Lower leg skin (tissue), 4 donors: Measurements from ENCODE around the gene ADNP. TPM values are rescaled to one million over a fixed set of nuclear protein-coding genes. Genes with fewer than 3 reads are reported as not detected.

Experiments
- DNase-seq, 2 donors: peaks; one replicate each; pipeline ENCODE4 v3.0.0-alpha.2; 2019; ENCODE audit warnings: low spot score in 2 of 2
- H3K4me3 ChIP-seq: fragments of 200-600 bp; sonication (generic); 2 replicates; pipeline ENCODE4 v1.5.1; 2017; ENCODE audit warnings: mild to moderate bottlenecking, low read depth; ENCODE audit not compliant: poor library complexity, severe bottlenecking
- CTCF ChIP-seq, 3 donors: fragments of 450-650 bp; IDR thresholded peaks; one replicate each; pipeline ENCODE4 v1.5.1; 2016; ENCODE audit warnings: antibody characterized with exemption in 3 of 3, mild to moderate bottlenecking in 3 of 3, moderate library complexity in 2 of 3
- POLR2A ChIP-seq, 2 donors: fragments of 450-650 bp; IDR thresholded peaks; one replicate each; pipeline ENCODE4 v1.6.1; 2016 to 2017; ENCODE audit warnings: antibody characterized with exemption in 2 of 2, mild to moderate bottlenecking in 1 of 2, moderate library complexity in 1 of 2
- WGBS, 2 donors: methylation state at CpG; one replicate each; pipeline ENCODE4 v1.1.5; 2018; 5-methylcytosine and 5-hydroxymethylcytosine counted together
- intact Hi-C: fragments of 100-400 bp; cut with DNase I; formaldehyde crosslinking; loops from one replicate; pipeline ENCODE4 v1.15.0; 2023; ENCODE audit warnings: low total_unique reads
- total RNA-seq, 4 donors: library from RNA; depleted of rRNA; stranded (reverse); fragments of >200 nt; gene quantifications; one replicate each; pipeline ENCODE4 v1.1.0, GENCODE V29; 2016

ADNP gene
- total RNA-seq, 4 donors from 2014 or later = 46.9 to 64.0 (median 53.3) TPM

GRCh38 chr20:50909413-50909812, 21.8 kb downstream of the ADNP start:
- 80 to 86% methylated on average over 3 of the region's 3 CpGs for WGBS, 2 donors
- TF ChIP-seq POLR2A (IDR thresholded peaks at IDR 0.05) (no peak), CTCF (IDR thresholded peaks at IDR 0.05) (no peak)
- no peak for DNase-seq
- H3K4me3 ChIP-seq = no peak overlapping the region
- intact Hi-C loops = no loop called here

DNA sequence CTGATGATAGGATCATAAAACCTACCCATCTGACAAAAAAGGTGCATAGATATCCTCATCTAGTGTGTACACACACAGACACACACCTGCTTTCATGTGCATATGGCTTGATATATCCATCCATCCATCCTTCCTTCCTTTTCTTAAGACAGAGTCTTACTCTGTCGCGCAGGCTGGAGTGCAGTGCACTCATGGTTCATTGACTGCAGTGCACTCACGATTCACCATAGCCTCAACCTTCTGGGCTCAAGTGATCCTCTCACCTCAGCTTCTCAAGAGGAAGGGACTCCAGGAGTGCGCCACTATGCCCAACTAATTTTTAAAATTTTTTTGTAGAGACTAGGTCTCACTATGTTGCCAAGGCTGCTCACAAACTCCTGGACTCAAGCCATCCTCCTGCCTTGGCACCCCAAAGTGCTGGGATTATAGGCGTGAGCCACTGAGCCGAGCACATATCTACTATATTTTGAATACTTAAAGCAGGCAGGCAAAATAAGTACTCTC, 27.1 kb downstream of the ADNP start:
- no peak overlapping the region for H3K4me3 ChIP-seq
- no peak for DNase-seq
- WGBS, 2 donors = 77 to 78% methylated on average over 6 of the region's 6 CpGs
- TF ChIP-seq CTCF (IDR thresholded peaks at IDR 0.05) (no peak), POLR2A (IDR thresholded peaks at IDR 0.05) (no peak)
- intact Hi-C loops = no loop called here

- TF ChIP-seq CTCF (IDR thresholded peaks at IDR 0.05) (no peak), POLR2A (IDR thresholded peaks at IDR 0.05) (no peak)
- no peak for DNase-seq
- WGBS, 2 donors = 79 to 85% methylated on average over 8 of the region's 8 CpGs
- intact Hi-C loops = no loop called here
- H3K4me3 ChIP-seq = no peak overlapping the region
These were observed 27.7 kb downstream of the ADNP start for GRCh38 chr20:50903353-50904051.

- H3K4me3 ChIP-seq = no peak overlapping the region
- intact Hi-C loops = no loop called here
- TF ChIP-seq CTCF (IDR thresholded peaks at IDR 0.05) = no peak
- no peak for TF ChIP-seq POLR2A (IDR thresholded peaks at IDR 0.05)
- no peak for DNase-seq
- 89 to 95% methylated on average over 1 of the region's 1 CpG for WGBS, 2 donors
These were observed 29.9 kb downstream of the ADNP start for GRCh38 chr20:50901301-50901700.

- WGBS, 2 donors = 95 to 98% methylated on average over 7 of the region's 7 CpGs
- intact Hi-C loops = no loop called here
- TF ChIP-seq POLR2A (IDR thresholded peaks at IDR 0.05) (no peak), CTCF (IDR thresholded peaks at IDR 0.05) (no peak)
- DNase-seq = no peak
- no peak overlapping the region for H3K4me3 ChIP-seq
These were observed 31.0 kb downstream of the ADNP start for GRCh38 chr20:50900261-50900660.

DNA sequence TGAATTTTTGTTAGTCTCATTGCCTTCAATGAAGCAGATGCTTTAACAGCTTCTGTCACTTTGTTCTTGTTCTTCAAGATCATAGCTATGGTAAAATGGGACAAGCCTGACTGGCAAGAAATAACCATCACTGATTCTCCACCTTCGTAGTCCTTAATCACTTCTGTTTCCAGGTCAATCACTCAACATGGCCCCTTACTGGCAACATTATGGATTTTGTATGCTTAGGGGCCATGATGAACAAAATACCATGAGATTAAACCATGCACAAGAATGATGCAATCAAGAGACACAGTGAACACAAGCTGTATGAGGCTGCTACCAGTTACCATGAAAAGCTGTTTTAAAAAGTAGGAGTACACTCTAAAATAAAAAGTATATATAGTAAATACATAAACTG, 32.8 kb downstream of the ADNP start:
- intact Hi-C loops = no loop called here
- no peak for TF ChIP-seq CTCF (IDR thresholded peaks at IDR 0.05)
- H3K4me3 ChIP-seq = no peak overlapping the region
- WGBS, 2 donors = 89 to 95% methylated on average over 1 of the region's 1 CpG
- no peak for DNase-seq
